Endothelial cell of umbilical vein (primary cell): Measurements from ENCODE around the gene ZIC2. TPM values are rescaled to one million over a fixed set of nuclear protein-coding genes. Genes with fewer than 3 reads are reported as not detected.

Experiments used
- Bru-seq: library from RNA; stranded (reverse); fragments of 400-500 nt; gene quantifications from one replicate; lab custom pipeline; 2021; lab: Mats Ljungman, UMichigan
- BruChase-seq, 2 experiments: library from RNA; stranded (reverse); fragments of 400-500 nt; gene quantifications; one replicate each; lab custom pipeline; 2021; lab: Mats Ljungman, UMichigan
- BruUV-seq: library from RNA; stranded (reverse); fragments of 400-500 nt; replicated peaks from 2 replicates; lab custom pipeline; 2021; lab: Mats Ljungman, UMichigan
- CTCF ChIA-PET: fragments of 300-600, 350-600 bp; sonication (Branson Sonifier 250); formaldehyde crosslinking; loops from one replicate; lab custom pipeline; 2021; ENCODE audit warnings: antibody characterized with exemption, inconsistent platforms; lab: Charles Lee
- POLR2A ChIA-PET: fragments of 300-600, 350-600 bp; sonication (Branson Sonifier 250); formaldehyde crosslinking; loops from one replicate; lab custom pipeline; 2021; ENCODE audit warnings: antibody characterized with exemption, inconsistent platforms; lab: Charles Lee
- DNase-seq: peaks from one replicate; pipeline ENCODE4 v3.0.0-alpha.2; 2011; ENCODE audit warnings: low read depth, low spot score
- FAIRE-seq: peaks from 2 replicates; lab custom pipeline; 2011; peaks lifted over from hg19 to GRCh38; lab: Jason Lieb, UNC
- H2AFZ ChIP-seq: 2 replicates; pipeline ENCODE4 v1.6.0; 2012; ENCODE audit warnings: low read depth, low read length, control low read depth, inconsistent platforms
- H3K27ac ChIP-seq: 2 replicates; pipeline ENCODE4 v1.5.1; 2011; ENCODE audit warnings: low read depth, mild to moderate bottlenecking, control low read depth, low read length, moderate library complexity; ENCODE audit not compliant: insufficient read depth
- H3K27me3 ChIP-seq, 2 experiments: 2 replicates each; pipeline versions ENCODE4 v1.6.0 to v1.6.1; 2011; ENCODE audit warnings: low read length in 2 of 2, mixed read lengths in 1 of 2; ENCODE audit not compliant: control insufficient read depth in 2 of 2, insufficient read depth in 2 of 2
- H3K36me3 ChIP-seq, 2 experiments: 2 replicates in 1 of 2; 3 replicates in 1 of 2; pipeline ENCODE4 v1.5.1; 2011; ENCODE audit warnings: low read length in 2 of 2, mild to moderate bottlenecking in 1 of 2, moderate library complexity in 1 of 2; ENCODE audit not compliant: control insufficient read depth in 2 of 2, insufficient read depth in 2 of 2; ENCODE audit errors: extremely low read depth in 1 of 2
- H3K4me1 ChIP-seq: 3 replicates; pipeline ENCODE4 v1.5.1; 2011; ENCODE audit warnings: mild to moderate bottlenecking, low read length; ENCODE audit not compliant: control insufficient read depth, insufficient read depth; ENCODE audit errors: extremely low read depth
- H3K4me2 ChIP-seq: 2 replicates; pipeline ENCODE4 v1.6.1; 2011; ENCODE audit warnings: low read length, control low read depth, mixed read lengths; ENCODE audit not compliant: insufficient read depth
- H3K4me3 ChIP-seq, 3 experiments: fragments of 200-600 bp in 1 of 3; sonication (generic), shearing (Covaris generic) in 1 of 3; replicated peaks in 1 of 3; 2 replicates each; pipeline ENCODE4 v1.5.1; 2011 to 2016; ENCODE audit warnings: control low read depth in 3 of 3, low read length in 3 of 3, mild to moderate bottlenecking in 2 of 3, inconsistent platforms in 1 of 3, low read depth in 1 of 3, moderate library complexity in 1 of 3; ENCODE audit not compliant: insufficient read depth in 1 of 3
- H3K79me2 ChIP-seq: 2 replicates; pipeline ENCODE4 v1.6.0; 2012; ENCODE audit warnings: low read length, inconsistent platforms; ENCODE audit not compliant: control insufficient read depth, insufficient read depth
- H3K9ac ChIP-seq: replicated peaks from 2 replicates; pipeline ENCODE3; 2011; ENCODE audit warnings: low read length, control low read depth; ENCODE audit not compliant: insufficient read depth; ENCODE audit errors: extremely low read depth
- H3K9me1 ChIP-seq: replicated peaks from 3 replicates; pipeline ENCODE4 v1.6.0; 2011; ENCODE audit warnings: mild to moderate bottlenecking, low read length; ENCODE audit not compliant: control insufficient read depth, insufficient read depth; ENCODE audit errors: extremely low read depth
- H3K9me3 ChIP-seq: replicated peaks from 2 replicates; pipeline ENCODE4 v1.5.1; 2012; ENCODE audit warnings: low read length, inconsistent platforms; ENCODE audit not compliant: control insufficient read depth, insufficient read depth
- H4K20me1 ChIP-seq: replicated peaks from 2 replicates; pipeline ENCODE3; 2011; ENCODE audit warnings: mild to moderate bottlenecking, low read length; ENCODE audit not compliant: control insufficient read depth, insufficient read depth; ENCODE audit errors: extremely low read depth
- CTCF ChIP-seq, 2 donors: IDR thresholded peaks; 1 replicate in 1 of 2; 2 replicates in 1 of 2; pipeline ENCODE4 v1.5.1; 2011; ENCODE audit warnings: low read length in 2 of 2, mild to moderate bottlenecking in 2 of 2, moderate library complexity in 2 of 2, control low read depth in 1 of 2, inconsistent platforms in 1 of 2, low read depth in 1 of 2; ENCODE audit not compliant: insufficient read depth in 1 of 2; ENCODE audit errors: extremely low read depth in 1 of 2
- EZH2 ChIP-seq: IDR thresholded peaks from 2 replicates; pipeline ENCODE4 v1.6.1; 2012; ENCODE audit warnings: borderline replicate concordance, low read depth, mild to moderate bottlenecking, moderate library complexity, low read length, inconsistent platforms; ENCODE audit not compliant: severe bottlenecking
- FOS ChIP-seq: IDR thresholded peaks from 2 replicates; pipeline ENCODE4 v1.6.1; 2011; ENCODE audit warnings: mild to moderate bottlenecking, low read length, moderate library complexity, borderline replicate concordance; ENCODE audit not compliant: insufficient read depth
- GATA2 ChIP-seq: IDR thresholded peaks from 2 replicates; pipeline ENCODE4 v1.7.0; 2011; ENCODE audit warnings: low read depth, mild to moderate bottlenecking, moderate library complexity, mixed read lengths, low read length; ENCODE audit not compliant: insufficient read length, insufficient read depth
- JUN ChIP-seq: IDR thresholded peaks from 2 replicates; pipeline ENCODE4 v1.6.1; 2011; ENCODE audit warnings: borderline replicate concordance, low read depth; ENCODE audit not compliant: insufficient read length, insufficient read depth
- MAX ChIP-seq: IDR thresholded peaks from 2 replicates; pipeline ENCODE4 v1.6.1; 2011; ENCODE audit not compliant: insufficient read depth, insufficient read length
- MYC ChIP-seq: IDR thresholded peaks from one replicate; pipeline ENCODE4 v1.6.1; 2011; ENCODE audit warnings: mild to moderate bottlenecking, low read depth, low read length
- POLR2AphosphoS5 ChIP-seq: IDR thresholded peaks from 2 replicates; pipeline ENCODE4 v1.6.1; 2012; ENCODE audit warnings: low read depth, mild to moderate bottlenecking, control low read depth, low read length, moderate library complexity; ENCODE audit not compliant: insufficient read depth
- dilution Hi-C: fragments of 300-500 bp; cut with MboI; formaldehyde crosslinking; loops from one replicate; pipeline ENCODE4 v1.15.0; 2019; ENCODE audit warnings: low sequenced_read_pairs; ENCODE audit not compliant: extremely low pct_ligation_motif_present
- intact Hi-C: fragments of 100-400 bp; cut with micrococcal nuclease; formaldehyde crosslinking; loops from one replicate; pipeline ENCODE4 v1.10.0; 2022
- long read RNA-seq: library from polyadenylated mRNA; stranded (forward); transcript quantifications from one replicate; pipeline ENCODE4 v2.0.0, GENCODE V29; 2021
- polyA minus RNA-seq, 3 experiments: library from RNA; depleted of rRNA, polyadenylated mRNA; stranded (reverse); fragments of >200 nt; gene quantifications; 1 replicate in 1 of 3; 2 replicates in 2 of 3; pipeline ENCODE4 v1.2.3, GENCODE V29; 2011
- polyA plus RNA-seq, 4 experiments: library from polyadenylated mRNA; depleted of rRNA in 3 of 4; stranded (reverse) in 3 of 4; unstranded in 1 of 4; fragments of >200 nt; gene quantifications; 2 replicates each; pipeline versions ENCODE4 v1.2.1 to v1.2.3, GENCODE V29; 2011 to 2012; ENCODE audit warnings: missing spikeins in 1 of 4
- total RNA-seq: library from RNA; stranded (reverse); gene quantifications from 2 replicates; pipeline ENCODE4 v1.2.3, GENCODE V29; 2021

Gene ZIC2
- total RNA-seq (not detected in 2 replicates), polyA plus RNA-seq (0.03 TPM in 1 of 2 replicates, not detected in the other), polyA minus RNA-seq (not detected in 2 replicates), Bru-seq, nascent RNA (percentile 12 among the genes with signal in this experiment), BruChase-seq, experiment 1, labeled RNA remaining after a 6-hour chase (not detected), BruChase-seq, experiment 2, labeled RNA remaining after a 2-hour chase (percentile 12 among the genes with signal in this experiment)
- polyA plus RNA-seq (2011; cell fraction: cytosol; rRNA removed): not detected in 2 replicates
- not detected in 2 replicates for polyA plus RNA-seq (2011; cell fraction: nucleus; rRNA removed)
- polyA plus RNA-seq (2012): not detected in 2 replicates
- 7.9 TPM for polyA minus RNA-seq (2011; cell fraction: cytosol; rRNA and poly(A)+ RNA removed)
- polyA minus RNA-seq (2011; cell fraction: nucleus; rRNA and poly(A)+ RNA removed): not detected in 2 replicates
- long read RNA-seq: 0 reads

GRCh38 chr13:99981735-99982035, at the start of gene ZIC2:
ZIC2 (plus strand) TSS chr13:99981784; CDS start chr13:99982065, 281 bp downstream.
- no TSS peak for BruUV-seq
- no peak for DNase-seq
- intact Hi-C loops: loop anchor here (5.0 kb wide), 1 partner anchor 256 kb away; no protein-coding TSS in a partner anchor
- CTCF ChIA-PET: interaction anchor here (1.6 to 1.8 kb wide), 2 partner anchors 254 to 533 kb away, joined by 5 to 9 read pairs; no protein-coding TSS in a partner anchor
- H3K4me1 ChIP-seq: peaks cover 5% of the 10 kb centered on the region
- peak within 1 kb of the TSS in 1 of 3 experiments; percentile 34 for H3K4me3 ChIP-seq
- peak within 1 kb of the TSS; percentile 4 for H2AFZ ChIP-seq
- POLR2A ChIA-PET: no interaction called here
- no peak within 1 kb of the TSS for H3K9ac ChIP-seq
- no peaks in the 10 kb centered on the region for H3K79me2 ChIP-seq
- no peaks in the 10 kb centered on the region for H3K9me1 ChIP-seq
- H3K27ac ChIP-seq: no peak within 1 kb of the TSS
- TF ChIP-seq CTCF (IDR thresholded peaks at IDR 0.05; ENCODE audit: extremely low read depth in 1 of 2, insufficient read depth in 1 of 2, low read depth in 1 of 2, low read length in 2 of 2): no peak
- TF ChIP-seq JUN: no peak
- TF ChIP-seq MAX: no peak
- TF ChIP-seq MYC: no peak
- no peak for TF ChIP-seq FOS
- no peak for TF ChIP-seq EZH2
- no peak for TF ChIP-seq GATA2
- no peak for TF ChIP-seq POLR2AphosphoS5
- peak within 1 kb of the TSS; percentile 50 for H3K4me2 ChIP-seq
- no peak for FAIRE-seq
- no peaks in the 10 kb centered on the region for H4K20me1 ChIP-seq
- peaks cover 65 to 91% of the 10 kb centered on the region in 2 experiments for H3K27me3 ChIP-seq
- H3K36me3 ChIP-seq: no peaks in the 10 kb centered on the region
- dilution Hi-C loops: no loop called here
- no peaks in the 10 kb centered on the region for H3K9me3 ChIP-seq
